ENCODE results near the gene HINT2. TPM values are rescaled to one million over a fixed set of nuclear protein-coding genes. Genes with fewer than 3 reads are reported as not detected.

Gene HINT2
- polyA plus RNA-seq, 5 donors = 29.1 to 42.3 (median 33.5) TPM

DNA sequence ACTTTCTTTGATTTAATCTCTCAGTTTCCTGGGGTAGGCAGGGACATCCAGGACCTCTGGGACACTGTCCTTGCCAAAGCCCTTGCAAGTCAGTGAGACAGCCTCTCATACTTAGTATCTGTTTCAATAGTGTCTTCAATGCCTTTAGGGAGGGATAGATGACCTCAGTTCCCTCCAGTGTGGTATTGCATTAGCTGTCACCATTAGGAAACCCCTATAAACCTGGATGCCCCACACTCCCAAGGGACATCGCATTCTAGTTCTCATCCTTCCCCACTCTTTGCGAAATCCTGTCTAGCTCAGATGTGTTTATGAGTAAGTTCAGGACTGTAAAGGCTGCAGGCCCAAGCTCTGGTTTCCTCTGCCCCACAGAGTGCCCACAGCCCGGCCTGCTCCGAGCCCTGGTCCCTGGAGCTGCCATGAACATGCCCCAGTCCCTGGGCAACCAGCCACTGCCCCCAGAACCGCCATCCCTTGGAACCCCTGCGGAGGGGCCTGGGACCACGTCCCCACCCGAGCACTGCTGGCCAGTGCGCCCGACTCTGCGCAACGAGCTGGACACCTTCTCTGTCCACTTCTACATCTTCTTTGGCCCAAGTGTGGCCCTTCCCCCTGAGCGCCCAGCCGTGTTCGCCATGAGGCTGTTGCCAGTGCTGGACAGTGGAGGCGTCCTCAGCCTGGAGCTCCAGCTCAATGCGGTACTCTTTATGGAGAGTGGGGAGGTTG, 27.3 kb upstream of the HINT2 start:
- no peak for DNase-seq

DNA sequence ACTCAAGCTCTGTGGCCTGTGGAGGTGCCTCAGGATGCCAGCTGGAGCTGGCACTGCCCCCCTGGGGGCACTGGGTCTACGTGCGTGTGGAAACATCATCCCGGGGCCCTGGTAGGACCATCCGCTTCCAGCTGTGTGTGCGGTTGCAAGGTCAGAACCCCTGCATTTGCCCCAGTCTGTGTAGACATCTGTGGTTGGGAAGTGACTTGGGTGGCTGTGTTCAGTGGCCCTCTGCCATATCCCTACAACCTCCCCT, 26.7 kb upstream of the HINT2 start:
- no peak for DNase-seq

GRCh38 chr9:35840881-35841644, 26.2 kb upstream of the HINT2 start:
- DNase-seq = no peak

DNA sequence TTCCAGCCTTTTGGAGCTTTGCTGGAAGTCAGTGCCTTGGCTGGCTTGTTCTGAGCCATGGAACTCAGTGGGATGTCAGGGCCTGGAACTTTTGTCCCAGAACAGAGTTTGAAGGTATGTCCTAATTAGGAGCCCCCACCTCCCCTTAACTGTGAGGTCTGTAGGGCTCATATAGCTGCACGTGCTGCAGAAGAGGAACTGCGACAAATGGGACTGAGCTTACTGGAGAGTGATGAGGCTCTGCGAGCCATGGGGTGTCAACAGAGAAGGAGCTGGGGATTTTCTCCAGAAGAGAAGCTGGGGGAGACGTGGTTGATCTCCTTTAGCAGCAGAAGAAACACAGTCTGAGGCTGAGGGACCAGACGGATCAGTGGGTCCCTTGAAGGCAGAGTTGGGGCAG, 25.1 kb upstream of the HINT2 start:
- no peak for DNase-seq

DNA sequence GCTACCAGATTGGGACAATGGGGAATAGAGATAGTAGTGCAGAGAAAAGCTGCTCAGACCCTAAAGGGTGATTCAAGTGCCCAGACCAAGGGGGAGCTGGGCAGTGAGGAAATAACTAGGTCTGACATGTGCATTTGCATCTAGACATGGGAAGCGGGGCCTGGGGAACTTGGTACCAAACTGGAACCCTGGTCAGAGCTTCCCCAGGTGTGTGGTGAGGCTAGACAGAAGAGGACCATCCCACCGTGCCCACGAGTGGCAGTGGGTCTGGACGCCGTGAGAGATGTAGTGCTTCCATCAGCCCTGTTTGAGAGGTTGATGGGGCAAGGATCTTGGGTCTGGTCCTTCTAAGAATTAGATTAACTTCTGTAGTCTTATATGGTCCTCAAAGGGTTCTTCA, 21.8 kb upstream of the HINT2 start:
- no peak for DNase-seq

DNA sequence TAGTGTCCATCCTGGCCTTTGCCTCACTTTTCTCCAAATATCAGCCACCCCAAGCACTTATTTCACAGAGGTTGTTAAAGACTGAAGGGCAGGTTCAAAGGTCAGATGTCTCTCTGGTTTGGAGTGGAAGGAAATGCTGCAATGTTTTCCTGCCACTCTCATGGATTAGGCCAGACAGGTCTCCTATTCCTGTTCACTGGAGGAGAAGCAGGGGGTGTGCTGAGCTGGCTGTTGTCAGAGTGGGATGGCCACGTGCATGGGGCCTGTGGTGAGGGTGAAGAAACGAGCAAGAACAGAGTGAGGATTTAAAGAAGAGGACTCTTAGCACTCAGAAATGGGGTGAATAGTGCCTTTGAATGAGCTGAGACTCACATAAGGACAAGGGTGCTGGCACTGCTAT, 20.9 kb upstream of the HINT2 start:
- DNase-seq = no peak

- DNase-seq = no peak
These were observed 20.4 kb upstream of the HINT2 start for GRCh38 chr9:35835216-35835632.

DNA sequence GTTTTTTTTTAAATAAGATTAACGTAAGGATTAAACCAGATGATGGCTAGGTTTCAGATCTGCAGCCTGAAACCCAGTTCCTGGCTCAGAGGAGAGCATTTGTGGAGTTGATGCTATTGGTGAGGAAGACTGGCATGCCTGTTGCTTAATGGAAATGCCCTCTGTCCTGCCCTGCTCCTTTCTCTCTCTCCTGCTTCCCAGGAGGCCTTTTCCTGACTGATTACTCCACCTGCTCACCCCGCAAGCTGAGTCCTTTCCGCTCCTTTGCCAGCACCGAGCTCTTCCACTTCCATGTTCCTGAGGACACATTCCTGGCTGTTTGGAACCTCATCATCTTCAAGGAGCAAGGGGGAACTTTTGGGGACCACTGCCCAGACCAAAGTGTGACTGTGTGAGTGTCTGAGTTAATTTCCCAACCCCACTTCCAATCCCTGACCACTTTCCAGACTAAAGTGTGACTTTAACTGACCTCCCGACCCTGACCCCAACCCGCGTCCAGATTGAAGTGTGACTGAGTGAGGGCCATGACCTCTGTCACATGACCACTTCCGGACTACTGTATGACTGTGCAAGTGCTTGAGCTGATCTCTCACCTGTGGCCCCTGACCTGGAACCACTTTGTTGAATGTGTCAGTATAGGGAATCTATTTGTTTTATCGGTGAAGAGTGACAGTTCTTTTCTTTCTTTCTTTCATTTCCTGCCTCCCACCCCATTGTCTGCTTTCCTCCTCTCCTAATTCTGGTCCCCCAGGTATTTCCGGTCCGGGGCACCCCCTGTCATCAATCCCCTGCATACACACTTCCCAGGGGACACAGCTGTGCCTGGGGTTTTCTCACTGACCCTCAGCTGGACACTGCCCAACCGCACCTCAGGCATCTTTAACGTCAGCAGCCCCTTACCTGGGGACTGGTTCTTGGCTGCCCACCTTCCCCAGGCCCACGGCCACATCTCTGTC, 19.7 kb upstream of the HINT2 start:
- no peak for DNase-seq

DNA sequence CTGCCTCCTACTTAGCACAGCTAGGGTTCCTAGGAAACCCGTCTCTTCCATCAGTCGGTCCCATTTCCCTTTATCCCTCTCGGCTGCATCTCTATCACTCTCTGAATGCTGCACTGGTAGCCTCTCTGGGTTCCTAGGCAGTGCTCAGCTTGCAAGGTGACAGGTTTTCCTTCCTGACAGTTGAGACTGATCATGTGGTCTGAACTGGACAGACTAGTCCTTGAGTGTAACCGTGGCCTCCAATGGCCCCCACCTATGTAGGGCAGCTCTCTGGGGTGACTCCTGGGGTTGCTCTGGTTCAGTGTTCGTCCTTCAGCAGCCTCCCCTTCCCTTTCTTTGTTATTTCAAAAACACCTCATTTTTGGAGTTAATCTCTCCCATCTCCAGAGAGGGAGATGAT, 18.0 kb upstream of the HINT2 start:
- DNase-seq = no peak

GRCh38 chr9:35831040-35831439, 16.2 kb upstream of the HINT2 start:
- no peak for DNase-seq

- DNase-seq = no peak
These were observed 14.9 kb upstream of the HINT2 start for GRCh38 chr9:35829764-35830096.

DNA sequence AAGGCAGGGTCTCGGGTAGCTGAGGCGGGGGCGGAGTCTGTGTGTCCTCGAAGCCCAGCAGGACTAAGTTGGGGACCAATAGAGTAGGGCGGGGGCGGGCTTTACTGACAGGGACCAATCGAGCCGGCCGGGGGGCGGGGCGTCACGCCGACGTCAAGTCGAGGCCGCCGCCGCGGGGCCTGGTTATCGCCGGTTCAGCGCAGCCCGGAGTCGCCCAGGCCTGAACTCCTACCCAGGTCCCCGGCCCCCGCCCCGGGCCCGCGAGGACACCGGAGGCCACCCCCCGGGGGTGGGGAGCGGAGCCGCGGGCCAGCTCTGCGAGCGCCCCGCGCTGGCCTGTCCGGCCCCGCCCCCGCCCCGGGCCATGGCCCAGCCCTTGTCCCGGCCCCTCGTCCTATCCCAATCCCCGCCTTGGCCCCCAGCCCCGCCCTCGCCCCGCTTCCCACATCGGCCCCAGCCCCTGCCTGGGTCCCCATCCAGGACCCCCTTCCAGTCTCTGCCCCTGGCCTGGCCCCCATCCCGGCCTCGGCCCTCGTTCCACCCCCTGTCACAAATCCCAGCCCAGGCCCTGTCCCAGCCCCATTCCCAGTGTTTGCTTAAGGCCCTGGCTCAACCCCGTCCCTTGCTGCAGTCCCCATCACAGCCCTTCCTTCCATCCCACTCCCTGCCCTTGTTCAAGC, 14.4 kb upstream of the HINT2 start, which contains the start of gene TMEM8B:
TSS of gene TMEM8B (plus strand) at position 145 of the 680 bp plus-strand sequence. CDS start at position 365, 220 bp downstream.
- peak; percentile 94 to 95 for DNase-seq

- DNase-seq = no peak
These were observed 13.9 kb upstream of the HINT2 start, which contains the start of gene FAM221B for GRCh38 chr9:35828716-35829083. Gene FAM221B (minus strand): TSS chr9:35828732. CDS start chr9:35826161, 2,571 bp downstream.

DNA sequence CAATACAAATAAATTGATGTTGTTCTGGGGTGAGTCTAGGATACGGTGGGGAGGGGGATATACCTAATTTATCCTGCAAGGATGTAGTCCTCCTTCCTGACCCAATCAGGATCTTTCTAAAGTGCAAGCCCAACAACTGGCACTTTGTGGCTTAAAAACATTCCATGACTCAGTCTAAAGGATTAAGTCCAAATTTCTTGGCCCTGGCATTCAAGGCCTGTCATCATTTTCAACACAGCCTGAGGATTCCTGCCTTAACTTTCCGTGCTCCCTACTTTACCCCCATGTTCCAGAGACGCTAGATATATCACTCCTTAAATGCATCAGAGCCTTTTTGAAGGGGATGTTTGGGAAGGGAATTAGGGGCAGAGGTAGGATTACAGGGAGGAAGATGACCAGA, 12.6 kb upstream of the HINT2 start:
- DNase-seq = no peak

- DNase-seq = no peak
These were observed 11.3 kb upstream of the HINT2 start for GRCh38 chr9:35826071-35826701.

- no peak for DNase-seq
These were observed 8.1 kb upstream of the HINT2 start for GRCh38 chr9:35822926-35823325.

GRCh38 chr9:35820076-35820475, 5.2 kb upstream of the HINT2 start:
- DNase-seq = no peak

DNA sequence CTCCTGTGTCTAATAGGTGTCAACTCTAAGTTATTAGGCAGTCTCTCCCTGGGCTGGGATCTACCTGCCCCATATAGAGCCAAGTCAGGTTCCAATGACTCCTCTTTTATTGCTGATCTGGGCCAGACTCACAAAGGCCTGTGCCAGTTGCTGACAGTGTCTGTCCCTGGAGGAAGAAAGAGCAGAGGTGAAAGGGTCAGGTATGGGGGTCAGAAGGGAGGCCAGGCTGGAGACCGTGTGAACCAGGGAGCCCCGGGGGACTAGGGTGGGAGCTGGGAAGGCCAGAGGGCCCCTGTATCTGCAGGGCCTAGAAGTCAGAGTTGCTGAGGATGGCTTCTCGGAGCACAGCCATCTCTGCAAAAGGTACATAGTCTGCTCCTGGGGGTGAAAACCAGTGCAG, 3.5 kb upstream of the HINT2 start:
- no peak for DNase-seq

- DNase-seq = no peak
These were observed 1.9 kb upstream of the HINT2 start for GRCh38 chr9:35816708-35817107.

GRCh38 chr9:35814106-35814840, 569 bp downstream of the HINT2 start:
- DNase-seq = peak in 1 of 2 donors; percentile 60
